ENCODE measurements around the gene BEND5. TPM values are rescaled to one million over a fixed set of nuclear protein-coding genes. Genes with fewer than 3 reads are reported as not detected.
A peak's percentile ranks its signal among the peaks of the same experiment; 100 is the strongest.

The BEND5 gene
- polyA plus RNA-seq, 3 donors, result 0.13 TPM; not detected in 2

DNA sequence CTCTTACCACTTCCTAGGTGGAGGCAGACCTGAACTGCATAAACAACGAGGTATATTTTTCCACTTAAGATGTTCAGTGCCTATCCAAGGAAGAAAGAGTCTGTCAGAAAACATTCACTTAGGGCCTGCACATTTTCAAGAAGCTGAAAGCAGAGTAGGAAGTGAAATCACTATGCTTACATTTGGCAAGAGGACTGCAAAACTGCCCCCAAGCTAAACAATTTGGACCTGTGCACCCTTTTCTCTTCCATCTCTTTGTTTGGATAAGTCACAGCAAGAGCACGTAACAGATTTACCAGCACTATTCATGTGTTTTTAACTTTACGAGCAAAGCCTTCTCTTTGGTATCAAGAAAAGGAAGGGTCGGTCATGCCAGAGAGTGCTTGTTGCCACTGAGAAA is 13.2 kb upstream of the BEND5 start:
- DNase-seq, result no peak
- Histone ChIP-seq H3K4me2 (replicated peaks; ENCODE audit: extremely low read depth, low read length, poor library complexity, severe bottlenecking) (no peak overlapping the region), H3K9ac (ENCODE audit: insufficient read depth, low read length, poor library complexity, severe bottlenecking) (no peak overlapping the region), H3K79me2 (ENCODE audit: insufficient read depth, low read length) (no peaks in the 10 kb centered on the region), H3K27ac (ENCODE audit: low read depth in 1 of 2, low read length in 2 of 2) (peak overlapping the region in 1 of 2 donors; percentile 34), H4K20me1 (ENCODE audit: insufficient read depth, low read length) (no peaks in the 10 kb centered on the region), H3K4me3 (replicated peaks in 1 of 3; ENCODE audit: low read depth in 2 of 3, low read length in 3 of 3) (no peak overlapping the region), H3K9me3 (replicated peaks in 1 of 2; ENCODE audit: control insufficient read depth in 1 of 2, insufficient read depth in 1 of 2, low read length in 2 of 2) (no peaks in the 10 kb centered on the region), H3K27me3 (ENCODE audit: control insufficient read depth in 2 of 2, insufficient read depth in 2 of 2, low read length in 2 of 2) (no peaks in the 10 kb centered on the region), H2AFZ (ENCODE audit: insufficient read depth, low read depth, low read length, poor library complexity, severe bottlenecking) (peak overlapping the region; percentile 7), H3K4me1 (ENCODE audit: control insufficient read depth in 1 of 2, insufficient read depth in 2 of 2, low read length in 2 of 2) (peaks cover 33 to 34% of the 10 kb centered on the region in 2 donors), H3K36me3 (replicated peaks in 1 of 2; ENCODE audit: control insufficient read depth in 1 of 2, insufficient read depth in 2 of 2, low read length in 2 of 2) (no peaks in the 10 kb centered on the region)
- no peaks in the 10 kb centered on the region for H3K27me3 Mint-ChIP-seq (ENCODE audit: low read depth in 3 of 3)
- TF ChIP-seq, protein P1, sequence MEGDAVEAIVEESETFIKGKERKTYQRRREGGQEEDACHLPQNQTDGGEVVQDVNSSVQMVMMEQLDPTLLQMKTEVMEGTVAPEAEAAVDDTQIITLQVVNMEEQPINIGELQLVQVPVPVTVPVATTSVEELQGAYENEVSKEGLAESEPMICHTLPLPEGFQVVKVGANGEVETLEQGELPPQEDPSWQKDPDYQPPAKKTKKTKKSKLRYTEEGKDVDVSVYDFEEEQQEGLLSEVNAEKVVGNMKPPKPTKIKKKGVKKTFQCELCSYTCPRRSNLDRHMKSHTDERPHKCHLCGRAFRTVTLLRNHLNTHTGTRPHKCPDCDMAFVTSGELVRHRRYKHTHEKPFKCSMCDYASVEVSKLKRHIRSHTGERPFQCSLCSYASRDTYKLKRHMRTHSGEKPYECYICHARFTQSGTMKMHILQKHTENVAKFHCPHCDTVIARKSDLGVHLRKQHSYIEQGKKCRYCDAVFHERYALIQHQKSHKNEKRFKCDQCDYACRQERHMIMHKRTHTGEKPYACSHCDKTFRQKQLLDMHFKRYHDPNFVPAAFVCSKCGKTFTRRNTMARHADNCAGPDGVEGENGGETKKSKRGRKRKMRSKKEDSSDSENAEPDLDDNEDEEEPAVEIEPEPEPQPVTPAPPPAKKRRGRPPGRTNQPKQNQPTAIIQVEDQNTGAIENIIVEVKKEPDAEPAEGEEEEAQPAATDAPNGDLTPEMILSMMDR (IDR thresholded peaks at IDR 0.05), result no peak
- 59% methylated on average over 2 of the region's 4 CpGs for WGBS (ENCODE audit: insufficient coverage)
- intact Hi-C loops (cut with micrococcal nuclease), result no loop called here
- peak overlapping the region in 3 of 7 donors; percentile 32 to 73 (median 66) for H3K27ac Mint-ChIP-seq
- peaks cover 46% of the 10 kb centered on the region for H3K4me1 Mint-ChIP-seq
- H3K9me3 Mint-ChIP-seq, result no peaks in the 10 kb centered on the region
- H3K4me3 Mint-ChIP-seq, result no peak overlapping the region
- no peaks in the 10 kb centered on the region for H3K36me3 Mint-ChIP-seq

DNA sequence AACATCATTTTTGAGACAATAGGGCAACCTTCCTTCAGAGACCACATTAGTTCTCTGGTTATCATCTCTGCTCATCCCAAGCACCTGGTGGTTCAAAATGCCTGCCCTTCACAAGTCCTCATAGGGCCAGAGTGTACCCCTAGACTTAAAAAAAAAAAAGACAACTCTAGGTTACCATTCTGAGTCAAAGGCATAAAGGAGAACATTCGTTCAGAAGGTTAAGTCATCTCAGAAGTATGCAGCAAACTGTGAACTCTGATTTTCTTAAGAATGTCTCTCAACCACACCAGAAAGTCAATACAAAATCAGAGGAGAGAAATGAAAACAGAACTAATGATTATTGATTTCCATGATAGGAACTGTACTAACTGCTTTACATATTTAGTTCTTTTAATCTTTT is 9.2 kb upstream of the BEND5 start:
- intact Hi-C loops (cut with micrococcal nuclease), result no loop called here
- Histone ChIP-seq H3K79me2 (ENCODE audit: insufficient read depth, low read length) (no peaks in the 10 kb centered on the region), H3K9me3 (replicated peaks in 1 of 2; ENCODE audit: control insufficient read depth in 1 of 2, insufficient read depth in 1 of 2, low read length in 2 of 2) (no peaks in the 10 kb centered on the region), H3K4me1 (ENCODE audit: control insufficient read depth in 1 of 2, insufficient read depth in 2 of 2, low read length in 2 of 2) (peaks cover 8 to 13% of the 10 kb centered on the region in 2 donors), H2AFZ (ENCODE audit: insufficient read depth, low read depth, low read length, poor library complexity, severe bottlenecking) (no peak overlapping the region), H3K36me3 (replicated peaks in 1 of 2; ENCODE audit: control insufficient read depth in 1 of 2, insufficient read depth in 2 of 2, low read length in 2 of 2) (no peaks in the 10 kb centered on the region), H3K4me3 (replicated peaks in 1 of 3; ENCODE audit: low read depth in 2 of 3, low read length in 3 of 3) (no peak overlapping the region), H4K20me1 (ENCODE audit: insufficient read depth, low read length) (no peaks in the 10 kb centered on the region), H3K9ac (ENCODE audit: insufficient read depth, low read length, poor library complexity, severe bottlenecking) (no peak overlapping the region), H3K27me3 (ENCODE audit: control insufficient read depth in 2 of 2, insufficient read depth in 2 of 2, low read length in 2 of 2) (no peaks in the 10 kb centered on the region), H3K27ac (ENCODE audit: low read depth in 1 of 2, low read length in 2 of 2) (no peak overlapping the region), H3K4me2 (replicated peaks; ENCODE audit: extremely low read depth, low read length, poor library complexity, severe bottlenecking) (no peak overlapping the region)
- H3K27ac Mint-ChIP-seq, result no peak overlapping the region
- H3K4me1 Mint-ChIP-seq, result peaks cover 16% of the 10 kb centered on the region
- no peak overlapping the region for H3K4me3 Mint-ChIP-seq
- H3K27me3 Mint-ChIP-seq (ENCODE audit: low read depth in 3 of 3), result peaks cover 0 to 2% (median 0%) of the 10 kb centered on the region in 3 donors
- H3K9me3 Mint-ChIP-seq, result no peaks in the 10 kb centered on the region
- no peaks in the 10 kb centered on the region for H3K36me3 Mint-ChIP-seq
- no CpG with 5 or more reads among the region's 1 CpG for WGBS (ENCODE audit: insufficient coverage)
- TF ChIP-seq, protein P1 (IDR thresholded peaks at IDR 0.05), result no peak
- no peak for DNase-seq

All from CD14-positive monocyte (primary cell).